ENCODE measurements around the gene ACTR3.
"Not testable (repeated sequence)": the region's sequence is repeated elsewhere in the genome, so short reads cannot be mapped to it uniquely, and the experiment has no call there.

The ACTR3 gene

DNA sequence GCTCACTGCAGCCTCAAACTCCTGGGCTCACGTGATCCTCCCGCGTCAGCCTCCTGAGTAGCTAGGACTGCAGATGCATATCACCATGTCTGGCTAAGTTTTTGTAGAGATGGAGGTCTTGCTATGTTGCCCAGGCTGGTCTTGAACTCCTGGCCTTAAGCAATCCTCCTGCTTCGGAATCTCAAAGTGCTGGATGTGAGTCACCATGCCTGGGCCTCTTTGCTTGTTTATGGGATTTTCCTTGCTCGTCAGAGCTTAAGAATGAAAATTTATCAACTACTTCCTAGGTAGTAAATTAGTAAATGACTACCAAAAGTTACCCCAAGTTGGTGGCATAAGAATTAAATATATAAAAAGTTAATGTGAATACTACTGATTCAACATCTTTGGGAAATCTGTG lies 51.0 kb downstream of the ACTR3 start:
- TF ChIP-seq, protein P1, sequence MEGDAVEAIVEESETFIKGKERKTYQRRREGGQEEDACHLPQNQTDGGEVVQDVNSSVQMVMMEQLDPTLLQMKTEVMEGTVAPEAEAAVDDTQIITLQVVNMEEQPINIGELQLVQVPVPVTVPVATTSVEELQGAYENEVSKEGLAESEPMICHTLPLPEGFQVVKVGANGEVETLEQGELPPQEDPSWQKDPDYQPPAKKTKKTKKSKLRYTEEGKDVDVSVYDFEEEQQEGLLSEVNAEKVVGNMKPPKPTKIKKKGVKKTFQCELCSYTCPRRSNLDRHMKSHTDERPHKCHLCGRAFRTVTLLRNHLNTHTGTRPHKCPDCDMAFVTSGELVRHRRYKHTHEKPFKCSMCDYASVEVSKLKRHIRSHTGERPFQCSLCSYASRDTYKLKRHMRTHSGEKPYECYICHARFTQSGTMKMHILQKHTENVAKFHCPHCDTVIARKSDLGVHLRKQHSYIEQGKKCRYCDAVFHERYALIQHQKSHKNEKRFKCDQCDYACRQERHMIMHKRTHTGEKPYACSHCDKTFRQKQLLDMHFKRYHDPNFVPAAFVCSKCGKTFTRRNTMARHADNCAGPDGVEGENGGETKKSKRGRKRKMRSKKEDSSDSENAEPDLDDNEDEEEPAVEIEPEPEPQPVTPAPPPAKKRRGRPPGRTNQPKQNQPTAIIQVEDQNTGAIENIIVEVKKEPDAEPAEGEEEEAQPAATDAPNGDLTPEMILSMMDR (conservative IDR thresholded peaks at IDR 0.05; ENCODE audit: low read depth, low read length), result no peak
- no peaks in the 10 kb centered on the region for H4K20me1 ChIP-seq (ENCODE audit: insufficient read depth)
- no peaks in the 10 kb centered on the region for H3K27me3 ChIP-seq (ENCODE audit: insufficient read depth, low read depth)

DNA sequence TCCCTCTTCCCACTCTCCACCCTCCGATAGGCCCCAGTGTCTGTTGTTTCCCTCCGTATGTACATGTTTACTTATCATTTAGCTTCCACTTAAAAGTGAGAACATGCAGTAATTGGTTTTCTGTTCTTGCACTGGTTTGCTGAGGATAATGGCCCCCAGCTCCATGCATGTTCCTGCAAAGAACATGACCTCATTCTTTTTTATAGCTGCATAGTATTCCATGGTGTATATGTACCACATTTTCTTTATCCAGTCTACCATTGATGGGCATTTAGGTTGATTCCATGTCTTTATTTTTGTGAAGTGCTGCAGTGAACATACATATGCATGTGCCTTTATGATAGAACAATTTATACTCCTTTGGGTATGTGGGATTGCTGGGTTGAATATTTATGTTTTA lies 55.9 kb downstream of the ACTR3 start:
- not testable (repeated sequence) for H3K4me2 ChIP-seq

More for the DNA sequence above, 51.0 kb downstream of the ACTR3 start:
- no peaks in the 10 kb centered on the region for H3K36me3 ChIP-seq (ENCODE audit: insufficient read depth)
- H3K4me2 ChIP-seq, result no peak overlapping the region
- H3K9ac ChIP-seq, result no peak overlapping the region
- H3K4me1 ChIP-seq (ENCODE audit: low read depth, poor library complexity, severe bottlenecking), result no peaks in the 10 kb centered on the region
- H3K4me3 ChIP-seq (IDR thresholded peaks at IDR 0.05; ENCODE audit: insufficient read depth, low read depth, low read length), result no peak overlapping the region
- H3K79me2 ChIP-seq (ENCODE audit: insufficient read depth, low read depth), result no peaks in the 10 kb centered on the region
- no peak overlapping the region for H3K27ac ChIP-seq
- no peak overlapping the region for H2AFZ ChIP-seq (ENCODE audit: low read depth)

DNA sequence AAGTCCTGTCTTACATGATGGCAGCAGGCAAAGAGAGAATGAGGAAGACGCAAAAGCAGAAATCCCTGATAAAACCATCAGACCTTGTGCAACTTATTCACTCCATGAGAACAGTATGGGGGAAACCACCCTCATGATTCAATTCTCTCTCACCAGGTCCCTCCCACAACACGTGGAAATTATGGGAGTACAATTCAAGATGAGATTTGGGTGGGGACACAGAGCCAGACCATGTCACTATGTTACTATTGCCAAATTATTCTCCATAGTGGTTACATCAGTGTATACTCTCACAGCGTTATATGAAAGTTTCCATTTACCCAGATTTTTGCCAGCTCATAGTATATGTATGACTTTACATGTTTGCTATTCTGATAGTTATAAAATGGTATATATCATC lies 61.0 kb downstream of the ACTR3 start:
- not testable (repeated sequence) for H3K36me3 ChIP-seq (ENCODE audit: insufficient read depth); H2AFZ ChIP-seq (ENCODE audit: low read depth); H3K27ac ChIP-seq; H4K20me1 ChIP-seq (ENCODE audit: insufficient read depth); H3K27me3 ChIP-seq (ENCODE audit: insufficient read depth, low read depth); H3K4me1 ChIP-seq (ENCODE audit: low read depth, poor library complexity, severe bottlenecking); H3K4me2 ChIP-seq; H3K4me3 ChIP-seq (IDR thresholded peaks at IDR 0.05; ENCODE audit: insufficient read depth, low read depth, low read length); H3K9ac ChIP-seq; H3K79me2 ChIP-seq (ENCODE audit: insufficient read depth, low read depth)

More for the DNA sequence above, 55.9 kb downstream of the ACTR3 start:
- not testable (repeated sequence) for H3K27me3 ChIP-seq (ENCODE audit: insufficient read depth, low read depth); H3K79me2 ChIP-seq (ENCODE audit: insufficient read depth, low read depth); H2AFZ ChIP-seq (ENCODE audit: low read depth); H3K4me1 ChIP-seq (ENCODE audit: low read depth, poor library complexity, severe bottlenecking); H4K20me1 ChIP-seq (ENCODE audit: insufficient read depth); H3K27ac ChIP-seq; H3K36me3 ChIP-seq (ENCODE audit: insufficient read depth); H3K9ac ChIP-seq; H3K4me3 ChIP-seq (IDR thresholded peaks at IDR 0.05; ENCODE audit: insufficient read depth, low read depth, low read length)

DNA sequence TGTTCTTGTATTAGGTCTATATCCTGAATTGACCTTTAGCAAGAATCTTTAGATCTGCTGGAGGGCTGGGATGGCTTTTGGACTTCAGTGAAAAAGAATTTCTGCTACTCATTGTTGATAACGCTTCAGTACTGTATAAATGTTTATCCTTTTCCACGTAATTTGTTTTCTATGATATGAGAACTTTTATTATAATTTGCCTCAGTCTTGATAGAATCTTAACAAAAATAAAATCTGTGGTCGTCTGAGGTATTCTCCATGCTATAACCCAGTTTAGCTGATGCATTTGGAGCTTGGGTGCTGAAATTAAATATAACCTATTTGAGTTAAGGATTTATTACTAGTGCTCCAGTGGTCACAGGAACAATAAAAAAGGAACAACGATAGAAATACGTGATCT lies 71.1 kb downstream of the ACTR3 start:
- no peak overlapping the region for H3K4me2 ChIP-seq

DNA sequence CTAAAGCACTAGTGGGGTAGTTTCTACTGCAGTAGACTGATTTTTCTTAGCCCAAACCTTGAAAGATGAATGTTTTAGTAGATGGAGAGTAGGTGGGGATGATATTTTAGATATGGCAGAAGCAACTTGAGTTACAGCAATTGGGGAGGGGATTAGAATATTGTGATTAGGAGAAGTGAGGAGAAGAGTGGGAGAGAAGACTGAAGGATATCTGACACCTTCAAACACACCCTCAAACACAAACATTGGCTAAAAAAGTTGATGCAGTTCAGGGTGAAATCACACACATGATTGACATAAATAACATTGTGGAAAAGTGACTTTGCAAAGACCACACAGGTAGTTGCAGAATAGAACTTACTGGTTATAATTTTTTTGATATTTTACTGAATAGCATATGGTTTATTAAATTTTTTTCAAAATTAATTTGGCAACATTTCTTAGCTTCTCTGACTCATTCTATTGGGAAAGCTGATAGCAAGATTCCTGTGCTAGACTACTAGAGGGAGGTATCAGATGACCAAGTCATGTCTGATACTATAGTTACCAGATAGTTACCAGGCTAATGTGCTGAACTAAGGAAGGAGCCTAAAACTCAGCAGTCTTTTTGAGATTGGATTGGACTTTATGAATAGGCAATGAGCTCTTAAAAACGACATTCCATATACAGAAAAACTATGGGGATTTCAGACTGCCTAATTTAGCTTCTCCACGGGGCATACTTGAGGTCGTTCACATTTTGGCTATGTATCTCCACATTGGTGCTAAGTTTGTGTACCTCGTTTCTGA lies 73.0 kb downstream of the ACTR3 start:
- Histone ChIP-seq H3K27me3 (ENCODE audit: insufficient read depth, low read depth) (no peaks in the 10 kb centered on the region), H3K27ac (no peak overlapping the region), H4K20me1 (ENCODE audit: insufficient read depth) (no peaks in the 10 kb centered on the region), H3K9ac (no peak overlapping the region), H3K4me2 (no peak overlapping the region), H2AFZ (ENCODE audit: low read depth) (no peak overlapping the region), H3K4me1 (ENCODE audit: low read depth, poor library complexity, severe bottlenecking) (no peaks in the 10 kb centered on the region), H3K4me3 (IDR thresholded peaks at IDR 0.05; ENCODE audit: insufficient read depth, low read depth, low read length) (no peak overlapping the region), H3K36me3 (ENCODE audit: insufficient read depth) (no peaks in the 10 kb centered on the region), H3K79me2 (ENCODE audit: insufficient read depth, low read depth) (no peaks in the 10 kb centered on the region)
- TF ChIP-seq, protein P1 (conservative IDR thresholded peaks at IDR 0.05; ENCODE audit: low read depth, low read length), result no peak

More for the DNA sequence above, 71.1 kb downstream of the ACTR3 start:
- Histone ChIP-seq H3K4me1 (ENCODE audit: low read depth, poor library complexity, severe bottlenecking) (no peaks in the 10 kb centered on the region), H3K27ac (no peak overlapping the region), H3K4me3 (IDR thresholded peaks at IDR 0.05; ENCODE audit: insufficient read depth, low read depth, low read length) (no peak overlapping the region), H2AFZ (ENCODE audit: low read depth) (no peak overlapping the region), H3K79me2 (ENCODE audit: insufficient read depth, low read depth) (no peaks in the 10 kb centered on the region), H3K36me3 (ENCODE audit: insufficient read depth) (no peaks in the 10 kb centered on the region; the same call in 1 of the 2 replicates), H3K9ac (no peak overlapping the region), H3K27me3 (ENCODE audit: insufficient read depth, low read depth) (no peaks in the 10 kb centered on the region), H4K20me1 (ENCODE audit: insufficient read depth) (no peaks in the 10 kb centered on the region)
- TF ChIP-seq, protein P1 (conservative IDR thresholded peaks at IDR 0.05; ENCODE audit: low read depth, low read length), result no peak

Measured in KMS-11 (cell line).